Heart left ventricle (tissue), 16 donors: ENCODE results near the gene IGFBP7. TPM values are rescaled to one million over a fixed set of nuclear protein-coding genes. Genes with fewer than 3 reads are reported as not detected.
A peak's percentile ranks its signal among the peaks of the same experiment; 100 is the strongest.

Source experiments
- ATAC-seq, 4 donors: fragments of 200-7000 bp; cut with Tn5 transposase; one replicate each; pipeline ENCODE4 v1.9.1; 2020 to 2022; ENCODE audit warnings: moderate library complexity in 4 of 4, mild to moderate bottlenecking in 3 of 4, moderate number of reproducible peaks in 1 of 4
- DNase-seq, 5 donors: peaks; one replicate each; pipeline ENCODE4 v3.0.0-alpha.2; 2020
- H3K27ac ChIP-seq, 12 donors: fragments of 200-600 bp; sonication (generic) in 4 of 12; one replicate each; pipeline versions ENCODE4 v1.5.0 to v1.8.0; 2016 to 2022; ENCODE audit warnings: mild to moderate bottlenecking in 2 of 12
- H3K27me3 ChIP-seq, 9 donors: fragments of 200-600 bp; sonication (generic) in 2 of 9; one replicate each; pipeline versions ENCODE4 v1.5.1 to v1.8.0; 2016 to 2022; ENCODE audit warnings: mild to moderate bottlenecking in 3 of 9
- H3K36me3 ChIP-seq, 9 donors: fragments of 200-600 bp; sonication (generic) in 2 of 9; one replicate each; pipeline versions ENCODE4 v1.5.0 to v1.8.0; 2018 to 2022; ENCODE audit warnings: mild to moderate bottlenecking in 2 of 9
- H3K4me1 ChIP-seq, 12 donors: fragments of 200-600 bp; sonication (generic) in 4 of 12; one replicate each; pipeline versions ENCODE4 v1.5.0 to v1.8.0; 2016 to 2022; ENCODE audit warnings: mild to moderate bottlenecking in 3 of 12
- H3K4me3 ChIP-seq, 12 donors: fragments of 200-600 bp; sonication (generic) in 4 of 12; one replicate each; pipeline versions ENCODE4 v1.5.0 to v1.8.0; 2017 to 2022; ENCODE audit warnings: mild to moderate bottlenecking in 9 of 12, moderate library complexity in 4 of 12
- H3K9me3 ChIP-seq, 12 donors: fragments of 200-600 bp; sonication (generic) in 4 of 12; one replicate each; pipeline versions ENCODE4 v1.5.0 to v1.8.0; 2016 to 2022; ENCODE audit warnings: mild to moderate bottlenecking in 1 of 12
- CTCF ChIP-seq, 12 donors: fragments of 200-600 bp; sonication (generic) in 4 of 12; IDR thresholded peaks; one replicate each; pipeline versions ENCODE4 v1.5.0 to v1.8.0; 2018 to 2022; ENCODE audit warnings: antibody characterized with exemption in 12 of 12, mild to moderate bottlenecking in 5 of 12
- POLR2A ChIP-seq, 2 donors: fragments of 450-650 bp; IDR thresholded peaks; one replicate each; pipeline ENCODE4 v1.6.1; 2017; ENCODE audit warnings: antibody characterized with exemption in 2 of 2, mild to moderate bottlenecking in 2 of 2, moderate library complexity in 2 of 2
- WGBS, 4 donors: extraction: QIAGEN DNeasy Blood & Tissue Kit in 2 of 4; methylation state at CpG; one replicate each; pipeline versions ENCODE4 v1.1.5 to v1.1.7; 2013 to 2018; 5-methylcytosine and 5-hydroxymethylcytosine counted together
- intact Hi-C, 10 donors: fragments of 100-400 bp; cut with DNase I; formaldehyde crosslinking; loops; one replicate each; pipeline versions ENCODE4 v1.11.1 to v1.14.2; 2022
- polyA plus RNA-seq, 2 donors: library from polyadenylated mRNA; stranded (reverse); fragments of 200-250 nt; gene quantifications; one replicate each; pipeline ENCODE4 v1.2.3, GENCODE V29; 2013
- total RNA-seq, 9 donors: library from RNA; depleted of rRNA in 2 of 9; stranded (reverse); fragments of >200 nt in 2 of 9; fragmentation: NEBNext Ultra II Directional in 3 of 9; extraction: Animal tissue kit (Norgen Biotek cat#: 25700) in 3 of 9; gene quantifications; one replicate each; pipeline versions ENCODE4 v1.1.0 to v1.2.4, GENCODE V29; 2016 to 2023
- donor health status: ischemic (EF 13 %, LVEDD 7.1; RV severe dilation, severe dysfunction).
- donor health status: healthy with polysubstance abuse.
- donor health status: DM: no; HTN: yes; CAD: no.
- donor health status: DM: no; HTN: no; CAD: no.
- donor health status: ischemic (EF 25% LVEDD 6.9; RV normal size, moderate dysfunction).
- donor health status: ischemic (EF 25% LVEDD 5.7; RV mildly dilated, moderate dysfunction).
- donor health status: healthy.
- donor health status: DM: yes; HTN: yes; CAD: no.
- donor health status: ischemic (EF 35%, LVEDD 5.7; RV mildly dilated, moderate dysfunction).
- donor health status: nonischemic (EF 11% LVEDD 7.7; RV severe dilation, severe dysfunction).
- donor health status: DM: yes; HTN: yes; CAD: no.
- donor health status: PGD.
- donor health status: ischemic (EF 29% LVEDD 5.4; RV normal size, mild dysfunction).
- donor health status: nonischemic (EF 23%, LVEDD 6.1; RV moderate dilation, normal function).

IGFBP7 gene
- total and polyA plus RNA-seq, 11 donors, result 458 to 1,088 (median 585) TPM

GRCh38 chr4:57125996-57126395 is 15.8 kb upstream of the IGFBP7 start:
- Histone ChIP-seq H3K4me1 (peaks cover 0 to 7% (median 0%) of the 10 kb centered on the region in 12 donors), H3K27me3 (no peaks in the 10 kb centered on the region), H3K36me3 (no peaks in the 10 kb centered on the region), H3K27ac (no peak overlapping the region), H3K9me3 (peaks cover 0 to 26% (median 3%) of the 10 kb centered on the region in 12 donors), H3K4me3 (no peak overlapping the region)
- no peak for DNase-seq
- intact Hi-C loops, result no loop called here
- ATAC-seq, result no peak
- no peak for TF ChIP-seq CTCF (IDR thresholded peaks at IDR 0.05)

GRCh38 chr4:57124145-57124544 is 14.0 kb upstream of the IGFBP7 start:
- intact Hi-C loops, result no loop called here
- no peak for TF ChIP-seq POLR2A (IDR thresholded peaks at IDR 0.05)
- no peak for TF ChIP-seq CTCF (IDR thresholded peaks at IDR 0.05)
- H3K27ac ChIP-seq, result no peak overlapping the region
- no peak overlapping the region for H3K4me3 ChIP-seq
- ATAC-seq (no peak), DNase-seq (no peak)
- peaks cover 0 to 18% (median 8%) of the 10 kb centered on the region in 12 donors for H3K4me1 ChIP-seq
- H3K36me3 ChIP-seq, result no peaks in the 10 kb centered on the region
- peaks cover 0 to 26% (median 3%) of the 10 kb centered on the region in 12 donors for H3K9me3 ChIP-seq
- H3K27me3 ChIP-seq, result no peaks in the 10 kb centered on the region

- ATAC-seq, result no peak
- WGBS, 4 donors, result 91 to 97% (median 95%) methylated on average over 1 of the region's 1 CpG
- H3K36me3 ChIP-seq, result no peaks in the 10 kb centered on the region
- intact Hi-C loops, result no loop called here
- H3K9me3 ChIP-seq, result peaks cover 0 to 26% (median 3%) of the 10 kb centered on the region in 12 donors
- H3K27ac ChIP-seq, result no peak overlapping the region
- H3K4me3 ChIP-seq, result no peak overlapping the region
- TF ChIP-seq CTCF (IDR thresholded peaks at IDR 0.05), result no peak
- TF ChIP-seq POLR2A (IDR thresholded peaks at IDR 0.05), result no peak
- peaks cover 0 to 30% (median 18%) of the 10 kb centered on the region in 12 donors for H3K4me1 ChIP-seq
- no peak for DNase-seq
- H3K27me3 ChIP-seq, result no peaks in the 10 kb centered on the region
These were observed 12.8 kb upstream of the IGFBP7 start for GRCh38 chr4:57122959-57123358.

GRCh38 chr4:57119054-57119651 is 9.0 kb upstream of the IGFBP7 start:
- TF ChIP-seq CTCF (IDR thresholded peaks at IDR 0.05) (no peak), POLR2A (IDR thresholded peaks at IDR 0.05) (no peak)
- peaks cover 0 to 38% (median 19%) of the 10 kb centered on the region in 12 donors for H3K4me1 ChIP-seq
- no peaks in the 10 kb centered on the region for H3K27me3 ChIP-seq
- peak overlapping the region in 9 of 12 donors; percentile 9 to 42 (median 24) for H3K4me3 ChIP-seq
- DNase-seq (peak; percentile 60 to 89 (median 69)), ATAC-seq (peak; percentile 91 to 97 (median 96))
- H3K27ac ChIP-seq, result peak overlapping the region; percentile 54 to 94 (median 84)
- no peaks in the 10 kb centered on the region for H3K36me3 ChIP-seq
- intact Hi-C loops, result loop anchor here in 1 of 10 donors (5.0 kb wide), 1 partner anchor 38 kb away; no protein-coding TSS in a partner anchor
- peaks cover 0 to 15% (median 0%) of the 10 kb centered on the region in 12 donors for H3K9me3 ChIP-seq
- 11 to 19% (median 15%) methylated on average over 8 of the region's 8 CpGs for WGBS, 4 donors
